Skin epidermis (tissue), 12 donors: ENCODE measurements around the gene DPP3.
"Not testable (repeated sequence)": the region's sequence is repeated elsewhere in the genome, so short reads cannot be mapped to it uniquely, and the experiment has no call there.

Experiments
- H3K27ac ChIP-seq, 21 experiments: fragments of 200-600 bp; sonication (generic) in 11 of 21; one replicate each; pipeline ENCODE4 v1.5.0; 2020; ENCODE audit warnings: mild to moderate bottlenecking in 3 of 21, inconsistent platforms in 2 of 21, moderate library complexity in 2 of 21
- H3K4me3 ChIP-seq, 7 experiments: fragments of 200-600 bp; sonication (generic) in 2 of 7; one replicate each; pipeline ENCODE4 v1.5.0; 2020; ENCODE audit warnings: inconsistent platforms in 2 of 7, mild to moderate bottlenecking in 2 of 7, moderate library complexity in 1 of 7

The DPP3 gene

DNA sequence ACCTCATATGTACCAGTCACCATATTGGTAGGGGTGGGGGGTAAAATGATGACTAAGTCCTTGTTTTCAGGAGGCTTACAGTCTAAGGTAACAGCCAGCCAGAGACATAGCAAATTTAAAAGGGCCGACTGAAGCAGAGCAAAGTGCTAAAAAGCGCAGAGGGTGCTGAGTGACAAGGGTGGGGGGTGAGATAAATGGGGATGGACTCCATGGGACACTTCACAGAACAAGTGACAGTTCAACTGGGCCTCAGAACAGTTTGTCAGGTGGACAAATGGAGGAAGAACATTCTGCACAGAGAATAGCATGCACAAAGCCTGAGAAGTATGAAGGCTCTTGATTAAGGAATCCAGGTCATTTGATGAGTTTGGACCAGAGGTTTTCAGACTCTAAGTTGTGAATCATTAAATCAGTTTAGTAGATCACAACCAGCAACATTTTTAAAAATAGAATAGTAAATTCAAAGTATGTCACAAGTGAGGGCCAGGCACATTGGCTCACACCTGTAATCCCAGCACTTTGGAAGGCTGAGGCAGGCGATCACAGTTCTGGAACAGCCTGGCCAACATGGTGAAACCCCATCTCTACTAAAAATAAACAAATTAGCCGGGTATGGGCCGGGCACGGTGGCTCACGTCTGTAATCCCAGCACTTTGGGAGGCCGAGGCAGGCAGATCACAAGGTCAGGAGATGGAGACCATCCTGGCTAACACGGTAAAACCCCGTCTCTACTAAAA lies 44.2 kb downstream of the DPP3 start:
- Histone ChIP-seq H3K27ac (no peak overlapping the region), H3K4me3 (no peak overlapping the region)

DNA sequence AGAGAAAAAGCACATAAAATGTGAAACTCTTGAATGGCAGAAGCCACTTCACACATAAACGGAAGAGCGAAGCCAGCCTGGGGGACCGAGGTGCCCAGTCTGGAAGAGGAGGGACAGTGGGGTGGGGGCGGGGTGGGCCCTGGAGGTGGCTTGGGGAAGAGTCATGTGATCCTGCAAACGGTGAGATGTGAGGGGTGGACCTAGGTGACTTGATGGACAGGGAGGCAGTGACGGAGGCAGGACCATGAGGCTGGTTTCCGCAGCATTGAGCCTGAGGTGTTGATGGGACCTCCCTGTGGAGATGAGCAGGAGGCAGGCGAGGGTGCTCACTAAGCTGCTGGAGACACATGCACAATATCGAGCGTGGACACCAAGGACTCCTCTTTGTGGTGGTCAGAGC lies 48.8 kb downstream of the DPP3 start:
- H3K4me3 ChIP-seq: no peak overlapping the region
- no peak overlapping the region for H3K27ac ChIP-seq

DNA sequence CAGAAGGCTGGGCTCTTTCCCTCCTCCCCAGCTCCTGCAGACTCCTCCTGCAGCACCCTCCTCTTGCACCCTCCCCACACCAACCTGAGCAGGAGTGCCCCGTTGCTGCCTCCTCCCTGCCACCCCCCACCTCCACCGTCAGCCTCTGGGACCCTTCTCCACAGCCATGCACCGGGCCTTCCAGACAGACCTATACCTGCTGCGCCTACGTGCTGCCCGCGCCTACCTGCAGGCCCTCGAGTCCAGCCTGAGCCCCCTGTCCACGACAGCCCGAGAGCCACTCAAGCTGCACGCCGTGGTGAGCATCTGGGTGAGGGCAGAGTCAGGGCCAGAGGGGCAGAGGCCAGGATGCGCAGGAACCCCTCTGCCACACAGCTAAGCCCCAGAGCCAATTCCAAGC lies 49.4 kb downstream of the DPP3 start:
- H3K27ac ChIP-seq: no peak overlapping the region
- H3K4me3 ChIP-seq: no peak overlapping the region

DNA sequence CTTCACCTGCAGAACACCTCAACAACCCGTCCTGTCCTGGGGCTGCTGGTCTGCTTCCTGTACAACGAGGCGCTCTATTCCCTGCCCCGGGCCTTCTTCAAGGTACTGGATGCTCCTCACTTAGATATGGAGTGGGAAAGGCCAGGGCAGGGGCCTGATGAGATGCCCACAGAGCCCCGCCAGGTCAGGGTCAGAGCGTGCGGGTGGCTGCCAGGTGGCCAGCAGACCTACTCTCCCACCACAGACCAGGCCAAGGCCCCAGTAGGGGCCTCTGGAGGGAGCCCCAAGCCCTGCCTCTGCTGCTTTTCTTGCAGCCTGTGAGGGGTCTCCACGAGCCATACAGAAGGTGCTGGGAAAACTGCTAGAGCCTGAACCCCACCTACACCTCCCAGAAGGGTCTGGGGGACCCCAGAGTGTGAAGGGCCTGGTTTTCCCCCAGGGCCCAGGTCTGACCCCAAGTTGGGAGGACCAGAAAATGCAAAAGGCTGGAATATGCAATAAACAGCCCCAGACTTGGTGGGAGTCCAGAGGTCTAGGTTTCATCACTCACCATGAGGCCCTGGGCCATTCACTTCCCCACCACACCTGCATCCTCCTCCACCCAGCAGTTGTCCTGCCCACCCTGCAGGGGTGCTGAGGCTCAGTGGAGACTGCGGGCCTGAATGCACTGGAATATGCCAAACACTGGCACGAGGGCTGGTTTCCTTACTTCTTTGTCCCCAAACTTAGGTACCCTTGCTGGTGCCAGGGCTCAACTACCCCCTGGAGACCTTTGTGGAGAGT lies 50.9 kb downstream of the DPP3 start:
- no peak overlapping the region for H3K27ac ChIP-seq
- H3K4me3 ChIP-seq: no peak overlapping the region

DNA sequence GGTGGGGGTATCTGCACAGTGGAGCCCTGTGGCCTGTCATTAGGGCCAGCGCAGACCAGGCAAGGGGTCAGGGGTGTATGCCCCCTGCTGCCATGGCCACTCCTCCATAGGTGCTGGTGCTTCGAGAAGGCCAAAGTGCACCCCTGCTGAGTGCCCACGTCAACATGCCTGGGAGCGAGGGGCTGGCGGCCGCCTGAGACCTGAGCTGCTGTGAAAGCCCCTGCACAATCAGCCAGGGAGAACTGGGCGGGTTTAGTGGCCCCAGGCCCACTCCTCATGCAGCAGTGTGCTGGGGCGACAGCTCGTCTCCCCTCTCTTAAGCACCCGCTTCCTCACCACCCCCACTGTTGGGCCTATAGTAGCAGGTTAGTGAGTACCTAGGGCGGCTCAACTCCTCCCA lies 51.6 kb downstream of the DPP3 start:
- no peak overlapping the region for H3K27ac ChIP-seq
- no peak overlapping the region for H3K4me3 ChIP-seq

DNA sequence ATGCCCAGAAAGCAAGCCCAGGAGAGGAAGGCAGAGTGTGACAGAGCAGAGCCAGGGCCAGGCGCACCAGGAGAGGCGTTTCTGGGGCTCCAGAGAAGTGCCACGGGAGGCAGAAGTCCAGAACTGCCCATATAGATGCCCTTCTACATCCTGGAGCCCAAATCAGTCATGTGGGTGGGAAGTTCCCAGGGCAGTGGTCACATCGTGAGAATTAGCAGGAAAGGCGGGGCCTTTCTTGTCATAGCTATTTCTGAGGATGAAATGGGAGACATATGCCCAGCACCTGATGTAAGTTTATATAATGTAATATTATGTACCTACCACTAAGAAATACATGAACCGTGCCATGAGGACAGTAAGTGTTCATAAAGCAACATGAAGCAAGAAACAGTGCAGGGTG lies 52.5 kb downstream of the DPP3 start:
- no peak overlapping the region for H3K27ac ChIP-seq
- no peak overlapping the region for H3K4me3 ChIP-seq

DNA sequence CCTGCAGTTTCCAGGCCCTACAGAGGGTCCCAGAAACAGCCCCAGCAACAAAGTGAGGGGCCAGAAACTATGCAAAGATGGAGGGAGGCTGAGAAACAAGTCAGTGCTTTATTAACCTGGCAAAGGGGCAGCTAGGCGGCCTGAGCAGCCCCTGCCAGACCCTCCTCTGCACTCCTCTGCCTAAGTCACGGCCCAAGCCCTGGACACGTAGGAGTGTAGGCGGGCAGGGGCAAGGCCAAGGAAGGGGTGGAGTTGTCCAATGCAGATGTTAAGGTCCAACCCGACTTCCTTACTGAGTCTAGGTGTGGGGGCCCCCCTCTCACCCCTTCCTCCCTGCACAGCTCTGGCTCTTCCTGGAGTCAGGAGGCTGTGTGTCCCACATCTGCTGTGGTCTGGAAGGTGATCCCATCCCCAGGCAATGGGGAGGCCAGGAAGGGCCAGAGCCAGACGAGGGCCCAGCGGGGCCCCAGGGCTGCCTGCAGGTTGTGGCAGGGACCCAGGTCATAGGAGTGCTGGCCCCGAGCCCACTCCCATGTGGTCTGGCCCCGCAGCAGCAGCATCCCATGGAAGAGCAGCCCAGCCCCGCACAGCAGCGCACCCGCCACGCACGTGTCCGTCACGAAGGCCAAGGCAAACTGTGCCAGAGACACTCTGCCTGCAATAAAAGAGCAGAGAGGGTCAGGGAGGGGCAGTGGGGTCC lies 59.1 kb downstream of the DPP3 start:
- Histone ChIP-seq H3K4me3 (no peak overlapping the region), H3K27ac (no peak overlapping the region)

DNA sequence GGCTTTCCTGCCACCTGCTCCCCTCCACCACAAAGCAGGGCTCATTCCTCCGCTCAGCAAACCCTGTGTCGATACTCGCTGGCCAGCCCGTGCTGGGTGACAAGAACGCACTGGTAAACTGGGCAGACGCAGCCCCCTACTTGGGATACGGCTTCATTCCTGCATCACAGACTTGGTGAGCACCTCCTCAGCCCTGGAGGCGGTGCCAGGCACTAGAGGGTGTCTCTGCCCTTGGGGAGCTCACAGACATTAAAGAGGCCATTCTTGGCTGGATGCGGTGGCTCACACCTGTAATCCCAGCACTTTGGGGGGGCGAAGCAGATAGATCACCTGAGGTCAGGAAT lies 59.6 kb downstream of the DPP3 start:
- H3K4me3 ChIP-seq: no peak overlapping the region
- no peak overlapping the region for H3K27ac ChIP-seq

DNA sequence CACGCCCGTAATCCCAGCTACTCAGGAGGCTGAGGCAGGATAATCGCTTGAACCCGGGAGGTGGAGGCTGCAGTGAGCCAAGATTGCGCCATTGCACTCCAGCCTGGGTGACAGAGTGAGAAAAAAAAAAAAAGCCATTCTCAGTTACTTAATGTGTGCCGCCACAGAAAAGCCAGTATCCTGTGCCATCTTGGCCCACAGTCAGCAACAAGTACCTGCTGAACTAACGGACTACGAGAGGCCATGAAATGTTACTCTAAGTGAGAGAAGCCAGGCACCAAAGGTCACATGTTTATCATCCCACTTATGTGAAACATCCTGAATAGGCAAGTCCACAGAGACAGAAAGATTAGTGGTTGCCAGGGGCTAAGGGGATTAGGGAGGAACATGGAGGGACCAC lies 60.4 kb downstream of the DPP3 start:
- H3K27ac ChIP-seq, H3K4me3 ChIP-seq: not testable (repeated sequence)

DNA sequence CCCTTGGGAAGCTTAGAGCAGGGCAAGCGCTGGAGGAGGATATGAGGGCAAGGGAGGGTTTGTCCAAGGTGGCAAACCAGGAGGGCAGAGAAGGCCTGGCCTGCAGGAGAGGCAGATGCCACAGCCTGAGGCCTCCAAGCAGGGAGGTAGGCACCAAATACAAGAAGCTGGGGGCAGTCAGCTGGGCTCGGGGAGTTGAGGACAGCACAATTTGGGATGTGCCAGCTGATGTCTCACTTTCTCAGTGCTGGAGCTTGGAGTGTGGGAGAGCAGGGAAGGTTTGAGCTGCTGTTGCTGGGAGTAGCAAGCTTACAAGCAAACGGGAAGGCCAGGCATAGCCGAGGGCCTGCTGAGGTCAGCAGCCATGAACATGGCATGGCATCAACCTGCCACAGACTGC lies 61.7 kb downstream of the DPP3 start:
- Histone ChIP-seq H3K27ac (peak overlapping the region in 1 of 21 experiments; percentile 31), H3K4me3 (no peak overlapping the region)

DNA sequence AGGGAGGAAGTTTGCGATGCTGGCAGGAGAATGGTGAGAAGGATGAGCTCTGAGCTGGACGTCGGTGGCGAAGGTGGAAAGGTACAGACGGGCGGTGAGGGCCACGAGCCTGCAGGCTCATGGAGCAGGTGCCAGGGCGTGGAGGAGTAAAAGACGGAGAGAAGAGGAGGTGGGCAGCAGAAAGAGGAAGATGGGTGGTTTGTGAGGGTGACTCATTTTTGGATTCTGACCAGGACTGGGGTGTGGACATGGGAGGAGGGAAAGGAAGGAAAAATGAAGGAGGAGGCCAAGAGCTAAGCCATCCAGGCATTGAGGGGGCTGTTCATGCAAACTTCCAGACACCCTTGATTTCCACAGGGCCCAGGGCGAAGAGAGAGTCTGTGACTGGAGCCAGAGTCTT lies 62.1 kb downstream of the DPP3 start:
- H3K4me3 ChIP-seq: no peak overlapping the region
- peak overlapping the region in 1 of 21 experiments; percentile 31 for H3K27ac ChIP-seq

DNA sequence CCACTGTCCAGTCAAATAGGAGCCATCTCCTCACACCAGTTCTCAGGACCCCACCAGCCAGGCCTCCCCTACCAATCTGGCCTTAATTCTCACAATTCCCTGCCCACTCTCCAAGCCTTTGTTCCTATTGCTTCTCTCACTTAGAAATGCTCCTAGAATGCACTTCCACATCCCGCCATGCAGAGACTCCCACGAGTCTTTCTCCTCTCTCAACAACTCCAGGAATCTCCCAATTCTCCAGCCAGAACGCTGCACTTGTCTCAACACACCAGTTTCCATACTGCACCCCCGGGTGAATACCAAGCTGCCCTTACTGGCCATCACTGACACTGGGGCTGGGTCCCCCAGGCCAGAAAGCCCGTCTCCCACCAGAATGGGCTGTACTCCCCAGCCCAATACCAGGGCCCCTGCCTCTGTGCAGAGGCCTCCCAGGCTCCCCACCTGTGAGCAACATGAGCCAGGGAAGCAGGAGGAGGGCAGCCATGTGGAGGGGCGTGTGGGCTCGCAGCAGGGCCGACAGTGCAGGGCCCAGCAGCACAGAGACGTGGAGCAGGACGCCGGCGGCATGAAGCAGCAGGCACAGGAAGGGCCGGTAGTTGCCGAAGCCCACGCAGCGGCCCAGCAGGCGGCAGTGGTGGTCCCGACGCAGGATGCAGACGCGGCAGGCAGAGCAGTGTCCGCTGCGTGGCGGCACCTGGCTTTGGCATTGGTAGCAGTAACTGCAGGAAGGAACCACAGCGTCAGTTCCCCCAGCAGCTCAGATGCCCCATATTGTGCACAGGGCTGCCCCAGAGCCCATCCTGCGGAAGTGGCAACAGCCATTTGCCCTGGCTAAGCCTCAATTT lies 63.3 kb downstream of the DPP3 start:
- Histone ChIP-seq H3K4me3 (peak overlapping the region in 1 of 7 experiments; percentile 8), H3K27ac (peak overlapping the region in 18 of 21 experiments; percentile 5 to 90 (median 56))

DNA sequence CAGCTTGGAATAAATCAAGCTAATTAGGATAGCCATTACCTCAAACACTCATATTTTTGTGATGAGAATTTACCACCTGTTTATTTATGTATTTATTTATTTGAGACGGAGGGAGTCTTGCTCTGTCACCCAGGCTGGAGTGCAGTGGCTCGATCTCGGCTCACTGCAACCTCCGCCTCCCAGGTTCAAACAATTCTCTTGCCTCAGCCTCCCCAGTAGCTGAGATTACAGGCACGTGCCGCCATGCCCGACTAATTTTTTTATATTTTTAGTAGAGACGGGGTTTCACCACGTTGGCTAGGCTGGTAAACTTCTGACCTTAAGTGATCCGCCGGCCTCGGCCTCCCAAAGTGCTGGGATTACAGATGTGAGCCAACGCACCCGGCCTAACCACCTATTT lies 64.7 kb downstream of the DPP3 start:
- Histone ChIP-seq H3K4me3 (peak overlapping the region; percentile 72 to 96 (median 79)), H3K27ac (peak overlapping the region in 7 of 21 experiments; percentile 82 to 93 (median 88))

DNA sequence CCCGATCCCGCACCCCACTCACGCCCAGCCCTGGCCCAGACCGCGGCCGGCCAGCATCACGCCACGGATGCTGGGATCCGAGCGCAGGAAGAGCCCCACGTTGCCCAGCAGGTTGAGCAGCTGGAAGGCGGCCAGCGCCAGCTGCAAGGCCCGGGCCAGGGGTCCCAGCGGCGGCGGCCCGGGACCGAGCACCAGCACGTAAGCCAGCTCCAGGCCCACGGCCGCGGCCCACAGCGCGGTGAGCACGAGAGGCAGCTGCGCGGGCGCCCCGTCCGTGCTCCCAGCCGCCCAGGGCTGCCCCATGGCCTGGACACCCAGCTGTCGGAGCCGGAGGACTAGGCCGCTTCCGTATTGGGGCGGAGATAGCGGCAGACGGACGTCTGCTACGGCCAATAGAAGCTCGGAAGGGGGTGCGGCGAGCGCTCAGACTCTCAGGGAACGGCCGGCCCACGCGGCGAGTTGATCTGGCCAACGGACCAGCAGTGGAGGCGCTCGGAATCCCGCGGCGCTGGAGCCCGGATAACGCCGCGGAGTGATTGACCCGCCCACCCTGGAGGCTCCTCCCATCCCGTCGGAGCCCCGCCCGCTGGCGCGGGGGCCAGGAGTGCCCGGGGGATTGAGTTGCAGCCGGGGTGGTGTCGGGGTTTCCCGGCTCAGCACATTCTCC lies 65.6 kb downstream of the DPP3 start, which contains the start of gene ZDHHC24:
Gene ZDHHC24 (minus strand): TSS at position 348 of the 667 bp plus-strand sequence. CDS start 45 bp downstream, at position 303.
- Histone ChIP-seq H3K4me3 (peak within 1 kb of the TSS; percentile 72 to 96 (median 79)), H3K27ac (peak within 1 kb of the TSS; percentile 36 to 93 (median 84))

DNA sequence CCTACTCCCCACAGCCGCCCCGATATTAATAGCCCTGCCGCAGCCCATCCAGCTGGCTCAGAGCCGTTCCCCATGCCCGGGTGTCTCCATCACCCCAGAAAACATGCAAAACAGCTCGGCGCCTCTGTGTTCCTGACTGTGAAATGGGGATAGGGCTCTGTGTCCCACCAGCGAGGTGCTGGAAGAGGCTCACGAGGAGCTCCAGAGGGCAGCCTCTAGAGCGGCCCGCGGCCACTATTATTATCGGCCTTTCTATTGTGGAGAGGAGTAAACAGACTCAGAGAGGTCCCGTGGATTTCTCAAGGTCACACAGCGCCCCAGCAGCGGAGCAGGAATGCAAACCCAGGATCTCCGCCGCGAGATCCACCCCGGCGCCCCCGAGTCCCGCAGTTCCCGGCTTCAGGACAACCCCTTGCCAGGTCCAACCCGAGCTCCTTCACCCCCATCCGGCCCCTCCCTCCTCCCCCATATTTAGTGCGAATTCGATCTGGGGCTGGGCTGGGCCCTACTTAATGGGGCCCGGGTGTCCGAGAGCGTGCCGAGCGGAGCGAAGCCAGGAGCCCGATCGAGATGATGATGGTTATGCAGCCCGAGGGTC lies 66.2 kb downstream of the DPP3 start, which contains the start of gene ACTN3:
Gene ACTN3 (plus strand): TSS at position 536 of the 598 bp plus-strand sequence. CDS start 35 bp downstream, at position 571.
- peak within 1 kb of the TSS; percentile 36 to 93 (median 84) for H3K27ac ChIP-seq
- peak within 1 kb of the TSS; percentile 72 to 96 (median 79) for H3K4me3 ChIP-seq

DNA sequence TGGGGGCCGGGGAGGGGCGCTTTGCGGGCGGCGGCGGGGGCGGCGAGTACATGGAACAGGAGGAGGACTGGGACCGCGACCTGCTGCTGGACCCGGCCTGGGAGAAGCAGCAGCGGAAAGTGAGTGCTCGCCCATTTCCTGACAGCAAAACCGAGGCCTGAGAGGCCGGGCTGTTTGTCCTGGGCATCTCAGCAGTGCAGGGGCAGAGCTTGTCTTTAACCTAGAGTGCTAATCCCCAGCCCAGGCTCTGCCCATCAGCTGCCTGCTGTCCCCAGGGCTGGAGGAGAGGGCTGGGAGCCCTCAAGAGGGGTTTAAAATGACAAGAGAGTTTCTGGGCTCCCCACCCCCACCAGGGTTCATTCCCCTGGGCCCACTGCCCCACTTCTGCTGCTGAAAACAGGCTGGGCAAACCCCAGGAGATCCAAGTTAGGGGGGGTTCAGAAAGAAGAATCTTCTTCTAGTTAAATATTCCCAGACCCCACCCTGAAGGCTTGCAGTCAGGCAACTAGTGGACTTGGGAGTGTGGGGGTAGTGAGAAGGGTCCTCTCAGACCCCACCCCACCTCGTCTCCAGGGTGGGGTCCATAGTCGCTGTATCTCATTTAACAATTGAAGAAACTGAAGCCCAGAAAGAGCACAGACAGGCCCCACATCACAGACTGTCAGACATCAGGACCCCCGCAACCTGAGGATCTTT lies 66.9 kb downstream of the DPP3 start:
- Histone ChIP-seq H3K4me3 (peak overlapping the region in 4 of 7 experiments; percentile 72 to 96 (median 77)), H3K27ac (peak overlapping the region in 3 of 21 experiments; percentile 1 to 90 (median 71))

DNA sequence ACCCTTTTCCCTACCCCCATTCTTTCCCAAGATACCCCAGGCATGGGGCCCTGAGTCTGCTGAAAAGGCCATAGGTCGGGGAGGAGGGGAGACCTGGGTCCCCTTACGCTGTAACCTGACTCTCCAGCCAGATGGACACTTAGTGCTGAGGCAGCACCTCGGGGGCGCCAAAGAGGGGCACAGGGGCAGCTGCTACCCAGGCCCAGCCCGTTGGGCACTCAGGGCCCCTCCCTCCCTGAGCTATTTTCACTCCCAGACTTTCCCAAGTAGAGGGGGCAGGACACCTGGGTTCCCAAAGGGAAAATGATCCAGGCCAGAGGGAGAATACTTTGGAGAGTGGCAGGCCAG lies 67.4 kb downstream of the DPP3 start:
- Histone ChIP-seq H3K4me3 (no peak overlapping the region), H3K27ac (no peak overlapping the region)

DNA sequence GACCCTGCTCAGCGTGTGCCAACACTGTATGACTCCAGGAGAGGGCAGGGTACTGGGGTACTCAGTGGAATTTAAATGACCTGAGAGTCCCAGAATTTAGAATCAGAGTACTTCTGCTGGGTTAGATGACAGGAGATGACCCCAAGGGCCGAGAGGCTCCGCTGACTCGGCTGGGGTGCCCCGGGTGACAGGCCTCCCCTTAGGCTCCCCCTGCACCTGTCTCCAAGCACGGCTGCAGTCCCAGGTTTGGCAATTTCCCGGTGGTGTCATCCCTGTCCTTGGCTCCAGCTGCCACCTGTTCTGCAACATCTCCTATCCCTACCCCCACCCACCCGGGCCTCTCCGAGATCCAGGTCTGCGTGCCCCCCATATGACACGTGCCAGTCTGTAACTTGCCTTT lies 67.8 kb downstream of the DPP3 start:
- Histone ChIP-seq H3K27ac (no peak overlapping the region), H3K4me3 (no peak overlapping the region)
